ENCODE results near the gene BMP10.

DNA sequence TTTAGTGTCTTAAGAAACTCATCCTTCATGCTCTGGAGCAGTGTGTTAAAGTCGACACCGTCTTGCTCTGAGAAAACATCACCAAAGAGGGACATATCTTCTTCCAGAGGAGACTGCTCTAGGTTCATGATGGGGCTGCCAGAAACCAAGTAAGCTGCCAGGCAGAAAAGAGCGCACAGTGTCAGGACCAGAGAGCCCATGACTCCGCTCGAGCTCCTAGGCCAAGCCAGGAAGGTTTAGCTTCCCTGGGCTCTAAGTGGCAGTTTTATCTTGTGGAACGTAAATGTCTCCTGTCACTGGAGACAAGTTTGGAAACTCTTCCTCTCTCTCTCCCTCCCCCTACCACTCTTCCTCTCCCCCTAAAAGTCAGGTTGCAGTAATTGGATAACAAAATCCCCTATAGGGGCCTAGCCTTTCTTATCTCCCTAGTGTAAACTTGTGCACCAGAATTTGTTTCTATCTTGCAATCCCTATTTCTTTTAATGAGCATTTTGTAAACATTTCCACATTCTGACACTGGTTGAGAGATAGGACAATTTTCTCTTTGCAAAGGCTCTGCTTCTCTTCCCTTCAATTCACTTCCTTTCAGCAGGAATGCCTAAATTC, at the start of gene BMP10:
- TF ChIP-seq CTCF (IDR thresholded peaks at IDR 0.05; ENCODE audit: low read depth, low read length, poor library complexity, severe bottlenecking) (no peak), EZH2phosphoT487 (IDR thresholded peaks at IDR 0.05; ENCODE audit: borderline replicate concordance, low read length) (no peak)

All from DOHH2 (cell line).